Dermis blood vessel endothelial cell (primary cell): ENCODE measurements around the gene PAPOLA. TPM values are rescaled to one million over a fixed set of nuclear protein-coding genes. Genes with fewer than 3 reads are reported as not detected.
"Not testable (repeated sequence)": the region's sequence is repeated elsewhere in the genome, so short reads cannot be mapped to it uniquely, and the experiment has no call there.

Experiments
- DNase-seq: peaks from one replicate; pipeline ENCODE4 v3.0.0; 2010
- total RNA-seq: library from RNA; depleted of rRNA; stranded (reverse); fragments of >200 nt; gene quantifications from 2 replicates; pipeline ENCODE4 v1.2.3, GENCODE V29; 2014

PAPOLA gene
- total RNA-seq: 87.3 and 151 TPM in 2 replicates

DNA sequence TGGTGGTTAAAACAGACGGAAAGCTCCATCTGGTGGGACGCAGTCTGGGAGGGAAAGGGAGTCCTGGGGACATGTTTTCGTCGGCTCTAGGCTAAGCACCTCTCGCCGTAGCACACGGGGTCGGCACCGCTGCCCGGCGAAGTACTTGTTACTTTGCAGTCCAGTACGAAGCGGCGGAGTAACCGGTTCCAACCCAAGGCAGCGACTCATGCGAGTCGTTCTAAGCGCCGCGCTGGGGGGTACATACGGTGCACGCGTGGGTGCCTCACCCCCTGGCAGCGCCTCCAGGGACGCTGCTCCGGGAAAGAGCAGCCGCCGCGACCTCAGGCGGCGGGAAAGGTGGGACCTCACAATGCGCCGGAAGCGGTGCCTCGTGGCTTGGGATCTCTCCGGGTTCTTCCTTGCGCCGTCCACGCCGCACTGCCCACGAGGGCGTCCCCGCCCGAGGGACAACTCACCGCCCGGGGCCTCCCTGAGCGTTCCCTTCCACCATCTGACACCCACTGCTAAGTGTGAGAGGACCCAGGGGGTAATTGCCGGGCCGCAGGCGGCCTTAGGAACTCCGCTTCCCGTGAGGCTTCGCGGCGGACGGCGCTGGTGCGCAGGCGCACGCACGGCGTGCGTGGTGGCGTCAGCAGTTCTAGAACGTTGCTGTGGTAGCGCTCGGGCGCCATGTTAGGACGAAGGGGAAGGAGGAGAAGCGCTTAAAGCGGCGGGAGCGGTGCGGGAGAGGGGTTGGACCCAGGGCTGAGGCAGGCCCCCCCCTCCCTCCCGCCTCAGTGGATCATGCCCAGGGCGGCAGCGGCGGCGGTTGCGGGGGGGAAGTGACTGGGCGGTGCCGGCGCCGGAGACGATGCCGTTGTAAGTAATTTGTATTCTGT, at the start of gene PAPOLA:
TSS of gene PAPOLA (plus strand) at position 643 of the 881 bp plus-strand sequence. CDS start at position 854, 211 bp downstream.
- DNase-seq: peak; percentile 98

DNA sequence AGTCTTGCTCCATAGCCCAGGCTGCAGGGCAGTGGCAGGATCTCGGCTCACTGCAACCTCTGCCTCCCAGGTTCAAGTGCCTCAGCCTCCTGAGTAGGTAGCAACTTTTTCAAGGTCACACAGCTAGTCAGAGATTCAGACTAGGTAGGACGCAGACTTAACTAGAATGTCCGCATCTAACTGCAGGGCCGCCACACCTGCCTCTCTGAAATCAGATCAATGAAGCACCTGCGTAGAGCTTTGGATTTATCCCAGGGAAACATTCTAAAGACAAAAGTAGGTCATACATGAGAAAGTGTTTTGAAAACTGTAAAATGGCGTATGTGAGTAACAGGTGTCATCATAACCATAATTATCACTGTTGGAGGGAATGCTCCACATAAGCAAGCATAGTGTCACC, 49.5 kb upstream of the PAPOLA start:
- no peak for DNase-seq

DNA sequence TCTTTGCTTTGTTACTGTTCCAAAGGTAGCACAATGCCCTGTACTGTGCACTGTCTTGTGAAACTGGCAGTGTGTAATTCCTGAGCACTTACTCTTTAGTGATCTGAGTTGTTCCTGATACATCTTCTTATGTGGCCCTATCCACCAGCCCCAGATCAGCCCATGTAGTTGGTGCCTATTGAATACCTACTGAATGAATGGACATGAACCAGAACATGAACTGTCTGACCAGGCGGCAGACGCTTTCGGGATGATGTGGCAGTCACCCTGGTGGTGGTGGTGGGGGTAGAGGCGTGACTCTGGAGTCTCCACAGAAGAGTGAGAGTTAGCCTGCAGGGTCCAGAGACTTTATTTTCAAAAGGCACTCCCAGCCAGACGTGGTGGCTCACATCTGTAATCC, 46.6 kb upstream of the PAPOLA start:
- DNase-seq: no peak

DNA sequence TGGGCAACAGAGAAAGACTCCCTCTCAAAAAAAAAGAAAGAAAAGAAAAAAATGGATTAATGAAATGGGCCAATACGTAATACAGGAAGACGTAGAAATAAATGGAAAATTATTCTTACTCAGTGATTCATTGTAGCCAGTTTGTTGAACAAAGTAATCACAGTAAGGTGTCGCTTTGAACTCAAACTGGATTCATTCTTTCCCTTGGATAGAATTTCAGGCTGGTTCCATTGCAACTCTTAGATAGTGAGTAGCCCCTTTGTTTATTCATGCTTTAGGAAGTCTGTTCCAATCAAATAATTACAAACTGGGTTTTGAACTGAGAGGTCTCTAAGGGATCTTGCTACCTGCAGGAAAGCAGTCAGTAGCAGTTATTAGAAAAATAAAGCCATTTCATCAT, 42.3 kb upstream of the PAPOLA start:
- DNase-seq: no peak

DNA sequence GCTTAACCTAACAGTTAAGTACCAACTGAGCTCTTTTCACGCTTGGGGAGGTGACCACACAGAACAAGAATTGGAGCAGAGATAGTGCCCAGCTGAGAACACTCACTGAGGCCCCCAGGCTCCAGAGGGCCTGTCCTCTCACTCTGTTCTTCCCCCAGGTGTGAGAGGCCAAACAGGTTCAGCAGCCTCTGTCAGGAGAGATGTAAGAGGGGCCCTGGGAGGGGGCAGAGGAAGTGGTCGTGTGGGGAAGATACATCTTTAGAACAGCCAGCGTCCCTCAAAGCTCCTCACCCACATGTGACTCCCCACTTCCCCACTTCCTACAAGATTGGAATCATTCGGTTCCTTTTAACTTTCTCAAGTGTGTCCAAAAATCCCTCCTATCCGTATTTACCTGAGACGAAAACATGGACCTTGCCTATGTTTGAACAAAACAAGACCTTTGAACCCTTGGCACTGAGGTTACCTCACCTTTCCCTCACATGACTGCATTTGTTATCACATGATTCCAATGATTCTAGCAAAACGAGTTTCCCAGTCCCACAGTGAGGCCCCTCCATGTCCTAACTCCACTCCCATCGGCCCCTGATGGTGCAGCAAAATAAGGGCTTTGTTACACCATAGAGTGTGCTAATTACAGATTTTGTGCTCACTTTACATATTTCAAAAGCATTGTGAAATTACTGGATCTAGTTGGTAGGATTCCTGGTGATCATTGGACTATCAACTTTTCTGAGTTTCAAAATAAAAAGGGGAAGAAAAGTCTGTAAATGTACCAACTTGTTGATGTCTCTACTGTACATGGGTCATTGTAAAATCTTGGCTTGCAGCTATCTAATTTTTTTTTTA, 40.0 kb upstream of the PAPOLA start:
- DNase-seq: no peak

DNA sequence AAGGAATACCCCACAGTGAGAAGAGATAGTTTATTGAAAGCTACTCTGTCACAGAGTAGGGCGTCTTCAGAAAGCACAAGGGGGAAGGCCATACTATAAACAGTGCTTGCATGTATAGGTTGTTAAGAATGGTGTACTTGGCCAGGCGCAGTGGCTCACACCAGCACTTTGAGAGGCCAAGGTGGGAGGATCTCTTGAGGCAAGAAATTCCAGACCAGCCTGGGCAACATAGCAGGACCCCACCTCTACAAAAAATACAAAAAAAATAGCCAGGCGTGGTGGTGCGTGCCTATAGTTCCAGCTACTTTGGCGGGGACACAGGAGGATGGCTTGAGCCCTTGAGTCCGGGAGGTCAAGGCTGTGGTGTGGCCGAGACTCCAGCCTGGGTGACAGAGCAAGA, 38.0 kb upstream of the PAPOLA start:
- DNase-seq: no peak

DNA sequence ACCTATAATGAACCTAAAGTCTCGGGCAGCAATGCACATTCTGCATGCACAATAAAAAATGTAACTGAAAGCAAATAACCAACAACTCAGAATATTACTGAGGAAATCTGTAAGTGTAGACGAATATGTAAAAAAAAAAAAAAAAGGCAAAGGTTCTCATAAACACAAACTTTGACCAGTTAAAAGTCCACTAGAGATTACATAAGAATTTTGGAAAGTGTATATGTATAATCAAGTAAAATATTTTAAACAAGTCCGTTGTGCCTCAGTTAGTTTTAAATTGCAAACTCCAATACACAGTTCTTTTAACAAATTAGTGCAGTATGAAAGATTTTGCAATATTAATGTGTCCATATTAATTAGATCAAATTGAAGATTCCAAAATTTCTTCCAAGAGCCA, 35.3 kb upstream of the PAPOLA start:
- no peak for DNase-seq

DNA sequence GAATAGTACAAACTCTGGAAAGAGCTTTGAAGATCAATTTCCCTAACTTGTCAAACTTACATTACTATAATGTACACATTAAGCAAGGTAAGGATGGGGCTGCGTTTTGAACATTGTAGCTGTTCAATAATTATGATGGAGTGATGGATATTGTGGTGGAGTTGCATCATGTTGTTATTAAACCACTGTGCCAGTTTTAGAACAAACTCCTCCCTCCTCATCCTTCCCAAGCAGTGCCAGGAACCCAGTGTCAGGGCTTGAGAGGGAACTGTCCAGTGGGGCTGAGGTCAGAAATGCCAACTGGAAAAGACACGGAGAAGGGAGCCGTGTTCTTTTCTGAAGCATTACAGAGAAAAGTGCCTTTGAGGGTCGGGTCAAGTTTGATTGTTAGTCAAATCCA, 31.9 kb upstream of the PAPOLA start:
- no peak for DNase-seq

DNA sequence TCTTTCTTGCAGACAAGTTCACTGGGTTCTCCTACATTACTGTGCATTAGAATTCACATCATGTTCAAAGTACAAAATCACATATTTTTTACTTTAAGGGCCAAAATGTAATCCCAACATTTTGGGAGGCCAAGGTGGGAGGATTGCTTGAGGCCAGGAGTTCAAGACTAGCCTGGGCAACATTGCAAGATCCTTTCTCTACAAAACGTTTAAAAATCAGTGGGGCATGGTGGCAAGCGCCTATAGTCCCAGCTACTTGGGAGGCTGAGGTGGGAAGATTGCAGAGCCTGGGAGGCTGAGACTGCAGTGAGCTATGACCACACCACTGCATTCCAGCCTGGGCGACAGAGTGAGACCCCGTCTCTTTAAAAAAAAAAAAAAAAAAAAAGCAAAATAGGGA, 31.2 kb upstream of the PAPOLA start:
- DNase-seq: not testable (repeated sequence)

DNA sequence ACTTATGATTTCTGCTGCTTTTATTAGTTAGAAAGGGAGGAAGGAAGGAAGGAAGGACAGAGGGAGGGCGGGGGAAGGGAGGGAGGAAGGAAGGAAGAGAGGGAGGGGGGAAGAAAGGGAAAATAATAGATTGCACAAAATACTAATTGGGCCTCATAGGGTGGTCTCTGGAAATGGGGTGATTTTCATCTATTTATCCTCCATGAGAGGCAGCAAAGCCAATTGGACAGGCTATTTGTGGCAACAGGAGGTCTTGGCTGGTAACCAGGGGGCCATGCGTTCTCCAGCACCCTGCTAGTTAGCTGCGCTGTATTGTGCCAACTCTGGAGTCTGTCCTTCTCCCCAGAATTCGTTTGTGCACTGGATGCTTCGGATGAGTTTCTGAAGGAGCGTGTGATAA, 24.1 kb upstream of the PAPOLA start:
- DNase-seq: no peak

DNA sequence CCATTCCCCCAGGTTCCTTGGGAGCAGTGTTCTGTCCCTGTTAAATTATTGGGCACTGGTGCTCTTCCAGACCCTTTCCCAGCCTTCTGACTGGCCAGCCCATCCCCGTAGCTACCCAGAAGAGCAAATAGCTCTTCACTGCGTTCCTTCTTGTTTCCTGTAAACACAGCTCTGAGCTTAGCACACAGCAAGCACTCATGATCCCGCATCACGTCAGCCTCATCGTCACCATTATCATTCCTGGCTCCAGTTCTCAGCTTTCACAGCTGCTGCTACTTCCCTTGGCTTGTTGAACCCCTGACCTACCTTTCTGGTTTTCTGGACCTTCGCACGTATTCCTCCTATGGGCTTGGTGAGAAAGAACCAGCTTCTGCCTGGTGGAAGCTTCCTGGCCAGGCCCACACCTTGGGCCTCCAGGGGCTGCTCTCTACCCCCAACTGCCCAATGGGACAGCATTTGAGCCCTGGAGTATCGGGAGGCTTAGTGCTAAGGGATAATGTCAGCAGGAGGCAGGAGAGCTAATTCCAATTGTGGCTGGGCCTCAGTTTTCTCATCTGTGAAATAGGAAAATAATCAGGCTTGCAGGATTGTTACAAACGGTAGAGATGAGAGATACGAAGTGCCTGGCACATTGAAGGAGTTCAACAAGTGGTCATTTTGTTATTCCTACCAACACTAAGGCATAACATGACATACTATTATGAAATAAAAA, 22.6 kb upstream of the PAPOLA start:
- DNase-seq: no peak

DNA sequence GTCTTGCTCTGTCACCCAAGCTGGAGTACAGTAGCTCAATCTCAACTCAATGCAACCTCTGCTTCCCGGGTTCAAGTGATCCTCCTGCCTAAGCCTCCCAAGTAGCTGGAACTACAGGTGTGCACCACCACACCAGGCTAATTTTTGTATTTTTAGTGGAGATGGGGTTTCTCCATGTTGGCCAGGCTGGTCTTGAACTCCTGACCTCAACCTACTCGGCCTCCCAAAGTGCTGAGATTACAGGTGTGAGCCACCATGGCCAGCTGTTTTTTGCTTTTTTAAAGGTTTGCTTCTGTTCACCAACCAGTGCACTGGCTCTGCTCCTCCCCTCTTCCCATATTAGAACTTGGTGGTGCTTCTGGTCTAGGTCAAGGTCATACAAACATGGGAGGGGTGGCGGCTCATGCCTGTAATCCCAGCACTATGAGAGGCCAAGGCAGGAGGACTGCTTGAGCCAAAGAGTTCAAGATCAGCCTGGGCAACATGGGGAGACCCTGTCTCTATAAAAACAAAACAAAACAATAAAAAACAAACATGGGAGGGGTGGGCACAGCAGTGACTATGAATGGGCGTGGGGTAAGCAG, 20.4 kb upstream of the PAPOLA start:
- DNase-seq: no peak

DNA sequence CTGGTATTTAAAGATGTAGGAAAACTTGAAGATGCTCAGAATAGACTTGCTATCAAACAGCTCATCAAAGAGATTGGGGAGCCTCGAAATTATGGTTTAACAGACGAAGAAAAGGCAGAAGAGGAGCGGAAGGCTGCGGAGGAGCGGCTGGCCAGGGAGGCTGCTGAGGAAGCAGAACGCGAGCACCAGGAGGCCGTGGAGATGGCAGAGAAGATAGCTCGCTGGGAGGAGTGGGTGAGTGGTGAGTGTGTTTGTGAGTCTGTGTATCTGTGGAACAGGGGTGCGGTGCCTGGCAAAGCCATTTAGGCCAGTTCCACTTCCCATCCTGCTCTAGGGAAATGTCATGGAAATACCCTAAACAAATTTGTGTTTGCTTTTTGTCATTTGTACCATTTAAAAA, 19.2 kb upstream of the PAPOLA start:
- no peak for DNase-seq

DNA sequence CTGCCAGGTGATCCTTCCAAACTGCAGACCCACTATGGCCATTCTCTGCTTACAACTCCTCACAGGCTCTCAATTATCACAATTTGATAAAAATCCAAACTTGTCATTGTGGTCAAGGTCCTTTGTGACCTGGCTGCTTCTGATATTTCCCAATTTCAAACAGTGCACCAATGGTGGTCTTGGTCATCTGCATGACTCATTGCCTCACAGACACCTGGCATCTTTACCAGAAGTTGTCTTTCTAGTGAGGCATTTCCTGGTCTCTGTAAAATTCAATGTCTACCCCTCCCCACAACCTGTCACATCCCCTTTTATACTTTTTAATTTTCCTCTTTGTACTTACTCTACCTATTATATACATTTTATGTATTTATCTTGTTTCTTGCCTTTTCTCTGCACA, 17.8 kb upstream of the PAPOLA start:
- DNase-seq: no peak

DNA sequence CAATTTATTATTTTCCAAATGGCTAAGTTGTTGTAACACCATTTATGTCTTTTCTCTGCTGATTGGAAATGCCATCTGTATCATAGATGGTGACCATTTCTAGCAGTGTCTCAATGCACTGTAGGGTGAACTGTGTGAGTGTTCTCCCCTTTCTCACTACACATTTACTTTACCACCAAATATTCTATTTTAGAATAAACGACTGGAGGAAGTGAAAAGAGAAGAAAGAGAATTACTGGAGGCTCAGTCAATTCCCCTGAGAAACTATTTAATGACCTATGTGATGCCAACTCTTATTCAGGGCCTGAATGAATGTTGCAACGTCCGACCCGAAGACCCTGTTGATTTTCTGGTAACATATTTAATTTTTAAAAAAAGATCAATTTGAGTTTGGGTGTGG, 15.5 kb upstream of the PAPOLA start:
- DNase-seq: no peak

DNA sequence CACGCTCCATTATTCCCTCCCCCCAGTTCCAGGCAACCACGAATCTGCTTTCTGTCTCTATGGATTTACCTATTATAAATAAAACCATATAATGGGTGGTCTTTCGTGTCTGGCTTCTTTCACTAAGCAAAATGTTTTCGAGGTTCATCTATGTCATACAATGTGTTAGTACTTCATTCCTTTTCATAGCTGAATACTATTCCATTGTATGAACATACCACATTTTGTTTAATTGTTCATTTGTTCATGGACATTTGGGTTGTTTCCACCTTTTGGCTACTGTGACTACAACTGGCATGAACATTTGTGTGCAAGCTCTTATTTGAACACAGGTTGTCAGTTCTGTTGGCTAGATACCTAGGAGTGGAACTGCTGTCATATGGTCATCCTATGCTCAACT, 12.9 kb upstream of the PAPOLA start:
- no peak for DNase-seq

DNA sequence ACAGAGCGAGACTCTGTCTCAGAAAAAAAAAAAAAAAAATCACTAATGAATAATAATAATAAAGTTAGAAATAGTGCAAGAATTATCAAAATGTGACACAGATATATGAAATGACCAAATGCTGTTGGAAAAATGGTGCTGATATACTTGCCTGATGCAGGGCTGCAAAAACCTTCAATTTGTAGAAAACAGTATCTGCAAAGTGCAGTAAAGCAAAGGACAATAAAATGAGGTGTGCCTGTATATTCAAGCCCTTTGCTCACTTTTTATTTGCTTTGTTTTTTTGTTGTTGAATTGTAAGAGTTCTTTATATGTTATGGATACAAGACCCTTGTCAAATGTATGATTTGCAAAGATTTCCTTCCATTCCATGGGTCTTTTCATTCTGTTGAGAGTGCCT, 9.0 kb upstream of the PAPOLA start:
- no peak for DNase-seq

DNA sequence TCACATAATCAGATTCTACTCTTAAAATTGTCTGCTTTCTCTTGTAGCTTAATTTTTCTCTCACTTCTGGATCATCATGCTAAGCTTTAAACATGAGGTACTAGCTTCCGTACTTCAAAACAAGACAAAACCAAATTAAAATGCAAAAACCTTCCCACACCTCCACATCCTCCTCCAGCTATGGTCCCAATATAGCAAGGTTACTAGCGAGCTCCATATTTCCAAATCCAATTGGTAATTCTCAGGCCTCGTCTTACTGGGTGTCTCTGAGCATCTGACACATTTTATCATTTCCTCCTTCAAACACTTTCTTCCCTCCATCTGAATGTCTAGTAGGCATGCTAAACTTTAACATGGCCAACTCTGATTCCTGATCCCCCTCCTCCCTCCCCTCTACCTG, 7.9 kb upstream of the PAPOLA start:
- DNase-seq: no peak

DNA sequence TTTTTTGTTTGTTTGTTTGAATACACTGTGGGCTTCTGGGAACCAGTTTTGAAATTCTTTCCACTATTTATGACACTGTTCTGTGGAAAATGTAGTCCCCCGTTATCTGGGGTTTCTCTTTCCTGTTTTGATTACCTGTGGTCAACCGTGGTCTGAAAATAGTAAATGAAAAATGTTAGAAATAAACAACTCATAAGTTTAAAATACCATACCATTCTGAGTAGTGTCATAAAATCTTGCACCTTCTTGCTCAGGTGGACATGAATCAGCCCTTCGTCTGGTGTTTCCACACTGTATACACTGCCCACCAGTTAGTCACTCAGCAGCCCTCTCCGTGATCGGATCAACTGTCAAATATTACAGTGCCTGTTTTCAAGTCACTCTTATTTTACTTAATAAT, 5.1 kb upstream of the PAPOLA start:
- no peak for DNase-seq

DNA sequence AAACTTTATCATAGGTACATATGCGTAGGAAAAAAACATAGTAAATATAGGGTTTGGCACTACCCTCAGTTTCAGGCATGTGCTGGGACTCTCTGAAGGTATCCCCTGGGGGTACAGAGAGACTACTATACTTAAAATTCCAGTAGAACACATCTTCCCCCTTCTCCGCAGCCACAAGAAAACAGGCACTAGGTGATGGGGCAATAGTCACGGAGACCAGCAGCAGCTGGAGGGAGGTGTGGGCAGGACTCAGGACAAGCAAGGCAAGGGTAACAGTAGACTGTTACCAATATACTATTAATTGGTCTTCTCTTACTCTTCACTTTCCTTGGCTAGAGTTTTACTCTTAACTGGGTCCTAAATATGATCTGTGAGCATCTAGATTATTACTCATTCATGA, 4.6 kb upstream of the PAPOLA start:
- DNase-seq: no peak

DNA sequence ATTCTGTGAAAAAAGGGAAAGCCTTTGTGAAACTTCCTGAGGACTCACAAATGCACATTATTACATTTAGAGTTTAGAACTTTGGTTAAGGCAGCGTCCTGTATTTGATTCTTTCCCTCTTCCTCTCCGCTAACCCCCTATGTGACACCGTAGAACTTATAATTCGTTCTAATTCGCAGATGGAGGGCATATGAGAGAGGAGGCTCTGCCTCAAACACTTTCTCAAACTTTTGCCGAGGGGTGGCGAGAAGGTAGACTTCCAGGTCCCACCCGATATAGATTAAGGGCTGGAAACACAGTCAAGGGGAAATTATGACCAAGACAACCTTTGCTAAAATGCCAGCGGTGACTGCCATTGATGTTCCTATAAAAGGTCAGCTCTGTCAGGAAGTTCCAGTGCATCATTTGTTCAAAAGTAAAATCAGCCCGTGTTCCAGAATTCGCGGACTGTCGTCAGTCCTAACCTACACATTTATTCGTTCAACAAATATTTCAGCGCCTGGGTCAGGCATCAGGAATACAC, 904 bp upstream of the PAPOLA start:
- peak; percentile 6 for DNase-seq

DNA sequence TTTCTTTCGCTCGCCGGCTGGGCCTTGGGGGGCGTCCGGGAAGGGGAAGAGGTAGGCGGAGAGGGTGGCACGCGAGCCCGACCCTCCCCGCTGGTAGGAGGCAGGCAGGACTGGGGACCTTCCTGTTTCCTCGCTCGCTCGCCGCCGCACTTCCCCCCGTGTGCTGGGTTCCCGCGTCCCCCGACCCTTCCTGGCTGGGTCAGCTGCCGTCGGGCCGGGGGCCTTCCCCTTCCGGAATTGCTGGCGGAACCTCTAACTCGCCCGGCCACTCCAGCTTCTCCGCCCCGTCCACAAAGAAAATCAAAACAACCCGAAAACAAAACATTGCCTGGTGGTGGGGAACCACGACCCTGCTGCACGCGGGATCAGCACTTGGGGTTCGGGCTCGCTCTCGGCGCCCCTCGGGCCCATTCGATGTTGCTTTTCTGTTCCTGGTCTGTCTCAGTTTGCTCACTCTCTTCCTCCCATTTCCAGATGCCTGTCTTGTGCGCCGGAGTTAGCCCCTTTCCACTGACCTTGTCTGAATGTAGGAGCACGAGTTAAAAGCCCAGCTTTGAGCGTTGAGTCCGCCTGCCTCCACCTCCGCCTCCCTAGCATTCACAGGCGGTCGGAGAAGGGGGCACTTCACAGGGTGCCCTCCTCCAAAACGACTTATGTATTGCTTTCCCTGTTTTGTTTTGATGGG, 581 bp downstream of the PAPOLA start:
- DNase-seq: peak; percentile 70
